ENCODE results near the gene XAF1.
"Not testable (repeated sequence)": the region's sequence is repeated elsewhere in the genome, so short reads cannot be mapped to it uniquely, and the experiment has no call there.

Gene XAF1

DNA sequence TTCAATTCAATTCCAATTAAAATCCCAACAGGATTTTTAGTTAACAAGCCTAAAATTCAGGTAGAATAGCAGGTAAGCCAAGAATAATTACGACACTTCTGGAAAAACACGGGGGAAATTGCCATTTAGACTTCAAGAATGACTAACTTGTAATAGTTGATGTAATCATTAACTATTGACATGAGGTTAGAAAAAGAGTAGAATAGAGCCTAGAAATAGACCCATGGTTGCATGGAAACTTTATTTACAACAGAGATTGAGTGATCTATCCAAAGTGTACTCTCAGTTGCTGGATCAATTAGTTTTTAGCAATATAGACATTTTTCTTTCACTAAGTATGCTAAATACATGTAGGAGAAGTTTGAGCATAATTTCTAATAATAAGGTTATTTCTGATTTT is 39.1 kb upstream of the XAF1 start:
- no peak for DNase-seq (ENCODE audit: low read depth)
- in situ Hi-C loops (cut with HindIII; ENCODE audit: low sequenced_read_pairs) = no loop called here
- no peak for TF ChIP-seq CTCF (IDR thresholded peaks at IDR 0.05; ENCODE audit: low read depth, low read length, missing control alignments)
- no peak overlapping the region for H3K4me3 ChIP-seq (ENCODE audit: low read depth, low read length)

- in situ Hi-C loops (cut with HindIII; ENCODE audit: low sequenced_read_pairs) = no loop called here
- no peak for TF ChIP-seq CTCF (IDR thresholded peaks at IDR 0.05; ENCODE audit: low read depth, low read length, missing control alignments)
- no peak overlapping the region for H3K4me3 ChIP-seq (ENCODE audit: low read depth, low read length)
Observed at GRCh38 chr17:6721744-6722143, 34.1 kb upstream of the XAF1 start.

GRCh38 chr17:6724009-6724408 is 31.8 kb upstream of the XAF1 start:
- in situ Hi-C loops (cut with HindIII; ENCODE audit: low sequenced_read_pairs) = no loop called here
- TF ChIP-seq CTCF (IDR thresholded peaks at IDR 0.05; ENCODE audit: low read depth, low read length, missing control alignments) = no peak
- no peak for DNase-seq (ENCODE audit: low read depth)
- H3K4me3 ChIP-seq (ENCODE audit: low read depth, low read length) = no peak overlapping the region

More at GRCh38 chr17:6721744-6722143, 34.1 kb upstream of the XAF1 start:
- no peak for DNase-seq (ENCODE audit: low read depth)

DNA sequence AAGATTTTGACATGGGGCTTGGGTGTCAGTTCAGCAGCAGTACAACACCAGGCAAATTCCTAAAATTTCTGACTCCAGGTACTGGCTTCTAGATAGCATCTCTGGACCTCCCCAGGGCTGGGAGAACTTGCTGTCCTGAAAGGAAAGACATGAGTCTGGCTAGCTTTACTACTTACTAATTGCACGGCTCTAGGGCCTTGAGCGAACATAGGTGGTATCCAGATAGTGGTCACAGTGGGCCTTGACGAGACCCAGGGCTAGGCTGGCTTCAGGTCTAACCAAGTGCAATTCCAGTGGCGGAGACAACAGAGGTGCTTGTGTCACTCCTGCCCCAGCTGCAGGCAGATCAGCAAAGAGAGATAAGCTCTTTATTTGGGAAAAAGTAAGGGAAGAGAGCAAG is 26.3 kb upstream of the XAF1 start:
- H3K4me3 ChIP-seq (ENCODE audit: low read depth, low read length) = no peak overlapping the region
- in situ Hi-C loops (cut with HindIII; ENCODE audit: low sequenced_read_pairs) = no loop called here
- DNase-seq (ENCODE audit: low read depth) = no peak
- TF ChIP-seq CTCF (IDR thresholded peaks at IDR 0.05; ENCODE audit: low read depth, low read length, missing control alignments) = no peak

DNA sequence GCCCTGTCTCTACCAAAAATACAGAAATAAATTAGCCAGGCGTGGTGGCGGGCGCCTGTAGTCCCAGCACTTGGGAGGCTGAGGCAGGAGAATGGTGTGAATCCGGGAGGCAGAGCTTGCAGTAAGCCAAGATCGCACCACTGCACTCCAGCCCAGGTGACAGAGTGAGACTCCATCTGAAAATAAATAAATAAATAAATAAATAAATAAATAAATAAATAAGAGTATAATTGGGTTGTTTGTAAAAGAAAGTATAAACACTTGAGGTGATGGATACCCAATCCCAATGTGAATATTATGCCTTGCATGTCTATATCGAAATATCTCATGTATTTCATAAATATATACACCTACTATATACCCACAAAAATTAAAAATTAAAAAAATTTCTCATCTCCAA is 9.2 kb upstream of the XAF1 start:
- in situ Hi-C loops (cut with HindIII; ENCODE audit: low sequenced_read_pairs); DNase-seq (ENCODE audit: low read depth); H3K4me3 ChIP-seq (ENCODE audit: low read depth, low read length): not testable (repeated sequence)

- in situ Hi-C loops (cut with HindIII; ENCODE audit: low sequenced_read_pairs) = no loop called here
- no peak overlapping the region for H3K4me3 ChIP-seq (ENCODE audit: low read depth, low read length)
- no peak for TF ChIP-seq CTCF (IDR thresholded peaks at IDR 0.05; ENCODE audit: low read depth, low read length, missing control alignments)
- no peak for DNase-seq (ENCODE audit: low read depth)
Observed at GRCh38 chr17:6748617-6749016, 7.2 kb upstream of the XAF1 start.

GRCh38 chr17:6749519-6749918 is 6.3 kb upstream of the XAF1 start:
- DNase-seq (ENCODE audit: low read depth) = no peak
- no peak for TF ChIP-seq CTCF (IDR thresholded peaks at IDR 0.05; ENCODE audit: low read depth, low read length, missing control alignments)
- in situ Hi-C loops (cut with HindIII; ENCODE audit: low sequenced_read_pairs) = no loop called here
- H3K4me3 ChIP-seq (ENCODE audit: low read depth, low read length) = no peak overlapping the region

All from astrocyte of the cerebellum (primary cell).